Activated T-cell treated with anti-CD3 and anti-CD28 coated beads, Interleukin-2, amount 50 U/mL, for 72 hours (primary cell): ENCODE data around the gene PPP6R3. TPM values are rescaled to one million over a fixed set of nuclear protein-coding genes. Genes with fewer than 3 reads are reported as not detected.
"Not testable (repeated sequence)": the region's sequence is repeated elsewhere in the genome, so short reads cannot be mapped to it uniquely, and the experiment has no call there.

ENCODE experiments used
- ATAC-seq, 2 donors: fragments of 150-1000 bp; cut with Tn5 transposase; replicated peaks in 1 of 2; 2 replicates each; pipeline ENCODE4 v1.10.0; 2021; ENCODE audit warnings: moderate library complexity in 2 of 2, mild to moderate bottlenecking in 1 of 2
- DNase-seq, 2 donors: peaks; one replicate each; pipeline ENCODE4 v3.0.0; 2021 to 2022; ENCODE audit warnings: mixed read lengths in 1 of 2
- H3K27ac Mint-ChIP-seq: one replicate; pipeline ENCODE4 v1.8.0; 2022; ENCODE audit warnings: mild to moderate bottlenecking, moderate library complexity, mixed read lengths
- H3K27me3 Mint-ChIP-seq: one replicate; pipeline ENCODE4 v1.8.0; 2022; ENCODE audit warnings: low read depth, mixed read lengths
- H3K36me3 Mint-ChIP-seq, 2 donors: one replicate each; pipeline ENCODE4 v1.8.0; 2022; ENCODE audit warnings: mixed read lengths in 2 of 2, mild to moderate bottlenecking in 1 of 2; ENCODE audit not compliant: insufficient read depth in 2 of 2
- H3K4me1 Mint-ChIP-seq: one replicate; pipeline ENCODE4 v1.8.0; 2022; ENCODE audit warnings: low read depth, mixed read lengths
- H3K4me3 Mint-ChIP-seq, 2 donors: one replicate each; pipeline ENCODE4 v1.8.0; 2022; ENCODE audit warnings: mild to moderate bottlenecking in 2 of 2, mixed read lengths in 2 of 2, moderate library complexity in 2 of 2
- H3K9me3 Mint-ChIP-seq, 2 donors: one replicate each; pipeline ENCODE4 v1.8.0; 2022; ENCODE audit warnings: mixed read lengths in 2 of 2
- total RNA-seq, 2 donors: library from RNA; stranded (reverse); gene quantifications; one replicate each; pipeline ENCODE4 v1.2.3, GENCODE V29; 2022

The PPP6R3 gene
- total RNA-seq, 2 donors from 2014 or later: 111 to 128 TPM

DNA sequence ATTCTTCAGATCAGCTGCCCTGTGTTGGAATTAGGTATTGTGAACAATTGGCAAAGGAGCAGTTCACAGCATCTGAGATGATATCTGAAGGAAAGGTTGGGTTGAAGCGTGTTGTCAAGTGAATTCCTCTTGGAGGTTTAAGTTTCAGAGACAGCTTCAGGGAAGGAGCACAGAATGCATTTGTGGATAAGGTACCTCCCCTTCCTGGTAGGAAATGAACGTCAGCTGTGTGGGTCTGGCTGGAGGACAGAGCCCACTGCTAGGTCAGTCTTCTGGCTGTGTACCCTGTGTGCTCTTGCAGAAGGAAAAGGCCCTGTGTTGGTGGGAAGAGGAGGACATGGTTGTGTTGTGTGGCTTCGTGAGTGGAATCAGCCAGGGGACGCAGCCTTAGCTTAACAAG, 135.7 kb downstream of the PPP6R3 start:
- Mint-ChIP-seq H3K27me3 (no peaks in the 10 kb centered on the region), H3K36me3 (peaks cover 18 to 52% of the 10 kb centered on the region in 2 donors), H3K4me1 (peaks cover 11% of the 10 kb centered on the region), H3K4me3 (no peak overlapping the region), H3K9me3 (no peaks in the 10 kb centered on the region), H3K27ac (peak overlapping the region; percentile 45)
- ATAC-seq (no peak), DNase-seq (no peak)

DNA sequence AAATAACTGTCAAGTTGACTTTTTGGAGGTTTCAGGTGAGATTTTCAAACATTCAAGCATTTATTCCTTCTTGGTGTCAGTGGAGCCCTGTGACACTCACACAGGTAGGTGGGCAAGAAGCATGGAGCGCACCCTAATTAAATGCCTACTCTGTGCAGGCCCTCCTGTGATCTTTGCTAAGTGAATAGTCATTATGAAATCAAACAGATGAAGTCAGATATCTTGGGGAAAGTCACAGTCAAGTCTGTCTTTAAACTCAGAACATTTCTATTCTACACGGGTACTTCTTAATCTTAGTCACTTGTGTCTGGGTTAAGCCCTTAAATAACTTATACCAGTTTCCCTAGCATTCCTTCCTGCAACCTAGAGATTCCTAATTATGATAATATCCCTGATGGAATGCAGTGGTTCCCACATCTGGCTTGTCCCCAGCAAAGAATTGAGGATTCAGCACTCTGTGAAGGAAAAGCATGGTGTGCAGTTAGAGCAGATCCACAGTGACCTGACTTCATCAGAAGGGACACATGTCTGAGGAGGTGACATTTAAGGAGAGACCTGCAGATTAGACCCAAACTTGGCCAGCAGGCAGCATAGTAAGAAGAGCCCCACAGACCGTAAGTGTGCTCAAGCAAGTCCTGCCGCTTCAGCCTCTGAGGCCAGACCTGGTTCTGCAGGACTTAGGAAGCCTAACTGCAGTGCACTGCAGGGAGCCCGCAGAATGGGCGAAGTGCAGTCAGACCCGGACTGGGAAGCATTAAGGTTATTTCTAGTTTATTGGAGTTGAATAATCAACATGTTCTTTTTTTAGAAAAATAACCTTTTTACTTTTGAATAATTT, 138.5 kb downstream of the PPP6R3 start:
- Mint-ChIP-seq H3K27me3 (no peaks in the 10 kb centered on the region), H3K27ac (peak overlapping the region; percentile 42), H3K36me3 (peaks cover 21 to 58% of the 10 kb centered on the region in 2 donors), H3K4me1 (peaks cover 11% of the 10 kb centered on the region), H3K9me3 (no peaks in the 10 kb centered on the region), H3K4me3 (no peak overlapping the region)
- peak; percentile 56 to 85 for ATAC-seq
- no peak for DNase-seq

DNA sequence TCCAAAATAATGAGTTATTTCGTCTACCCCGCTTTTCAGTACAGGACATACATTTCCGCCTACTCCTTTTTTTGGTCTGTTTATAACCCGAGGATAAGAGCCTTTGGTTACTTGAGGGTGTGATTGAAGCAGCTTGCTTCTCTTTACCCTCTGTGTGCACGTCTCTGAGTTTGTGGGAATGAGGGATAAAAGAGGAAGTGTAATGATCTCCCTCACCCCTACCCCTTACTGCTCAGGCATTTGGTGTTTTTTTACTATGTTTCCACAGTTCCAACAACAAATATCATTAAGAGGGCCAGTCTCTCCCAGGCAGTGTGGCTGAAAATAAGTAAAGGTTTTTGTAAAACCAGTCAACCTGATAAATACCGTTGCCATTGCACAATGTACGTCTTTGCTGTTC, 140.6 kb downstream of the PPP6R3 start:
- no peak for DNase-seq
- H3K36me3 Mint-ChIP-seq: peaks cover 25 to 67% of the 10 kb centered on the region in 2 donors
- H3K27ac Mint-ChIP-seq: no peak overlapping the region
- ATAC-seq: no peak
- H3K9me3 Mint-ChIP-seq: no peaks in the 10 kb centered on the region
- peaks cover 11% of the 10 kb centered on the region for H3K4me1 Mint-ChIP-seq
- no peak overlapping the region for H3K4me3 Mint-ChIP-seq
- H3K27me3 Mint-ChIP-seq: no peaks in the 10 kb centered on the region

DNA sequence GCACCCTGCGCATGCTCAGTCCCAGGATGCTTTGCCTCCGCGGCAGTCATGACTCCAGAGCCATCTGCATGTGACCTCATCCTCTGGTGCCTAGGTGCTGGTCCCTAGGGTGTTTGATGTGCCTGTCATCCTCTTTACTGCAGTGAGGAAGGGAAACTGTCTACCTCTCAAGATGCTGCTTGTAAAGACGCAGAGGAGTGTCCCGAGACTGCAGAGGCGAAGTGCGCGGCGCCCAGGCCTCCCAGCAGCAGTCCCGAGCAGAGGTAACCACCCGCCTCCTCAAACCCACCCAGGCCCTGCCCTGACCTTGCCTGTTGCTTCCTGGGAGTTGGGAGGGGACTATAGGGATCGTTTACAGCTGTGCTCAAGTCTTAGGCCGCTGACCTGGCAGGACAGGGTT, 149.2 kb downstream of the PPP6R3 start:
- no peak for ATAC-seq

DNA sequence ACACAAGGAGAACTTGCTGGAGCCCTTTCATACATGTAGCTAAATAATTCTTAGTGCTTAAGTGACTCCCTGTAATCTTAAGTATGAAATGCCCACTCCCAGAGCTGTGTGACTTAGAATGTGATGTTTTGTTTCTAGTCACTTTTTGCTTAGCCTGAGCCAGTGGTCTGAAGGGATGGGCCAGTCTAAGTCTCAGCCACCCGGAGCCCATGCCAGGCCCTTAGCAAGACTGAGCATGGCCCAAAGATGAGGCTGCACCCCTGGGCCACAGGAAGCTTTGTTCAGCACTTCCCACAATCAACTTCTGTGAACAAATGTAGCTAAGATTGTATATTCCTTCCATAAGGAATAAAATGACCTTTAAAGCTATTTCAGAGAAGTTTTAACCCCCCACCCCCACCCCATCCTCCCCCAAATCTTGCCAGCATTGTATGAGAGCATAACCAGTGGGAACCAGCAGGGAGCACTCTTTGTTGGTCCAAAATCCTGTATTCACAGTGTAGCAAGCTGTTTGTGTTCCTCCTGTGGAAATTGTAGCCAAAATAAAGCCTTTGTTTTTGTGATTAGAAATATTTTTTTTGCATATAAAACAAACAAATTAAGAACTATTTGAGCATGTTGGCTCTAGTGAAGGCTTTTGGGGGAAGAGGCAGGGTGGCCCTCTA, 150.0 kb downstream of the PPP6R3 start:
- peaks cover 4 to 36% of the 10 kb centered on the region in 2 donors for H3K36me3 Mint-ChIP-seq
- DNase-seq: no peak
- H3K4me1 Mint-ChIP-seq: no peaks in the 10 kb centered on the region
- H3K27me3 Mint-ChIP-seq: no peaks in the 10 kb centered on the region
- H3K9me3 Mint-ChIP-seq: no peaks in the 10 kb centered on the region
- no peak overlapping the region for H3K4me3 Mint-ChIP-seq
- no peak overlapping the region for H3K27ac Mint-ChIP-seq
- no peak for ATAC-seq

More for the DNA sequence above, 149.2 kb downstream of the PPP6R3 start:
- no peak for DNase-seq
- Mint-ChIP-seq H3K27ac (no peak overlapping the region), H3K9me3 (no peaks in the 10 kb centered on the region), H3K27me3 (no peaks in the 10 kb centered on the region), H3K36me3 (peaks cover 6 to 40% of the 10 kb centered on the region in 2 donors), H3K4me3 (no peak overlapping the region), H3K4me1 (no peaks in the 10 kb centered on the region)

DNA sequence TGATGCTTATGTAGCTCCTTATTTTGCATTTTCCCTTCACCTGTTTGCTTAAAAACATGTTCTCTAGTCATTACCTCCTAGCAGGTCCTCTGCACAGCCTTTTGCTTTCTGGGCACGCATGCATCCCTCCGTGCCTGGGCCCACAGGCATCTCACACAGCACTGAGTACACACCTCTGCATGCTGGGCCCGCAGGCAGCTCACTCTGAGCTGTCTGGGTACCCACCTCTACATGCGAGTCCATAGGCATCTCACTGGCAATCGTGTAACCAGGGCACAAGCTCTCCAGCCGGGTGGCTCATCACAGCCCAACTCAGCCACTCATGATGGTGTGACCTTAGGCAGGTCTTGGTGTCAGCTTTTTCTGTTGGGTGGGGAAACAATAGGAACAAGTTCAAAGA, 155.1 kb downstream of the PPP6R3 start:
- H3K9me3 Mint-ChIP-seq: no peaks in the 10 kb centered on the region
- H3K27ac Mint-ChIP-seq: no peak overlapping the region
- peaks cover 0 to 19% of the 10 kb centered on the region in 2 donors for H3K36me3 Mint-ChIP-seq
- no peak overlapping the region for H3K4me3 Mint-ChIP-seq
- H3K4me1 Mint-ChIP-seq: no peaks in the 10 kb centered on the region
- H3K27me3 Mint-ChIP-seq: no peaks in the 10 kb centered on the region
- ATAC-seq: no peak
- DNase-seq: no peak

DNA sequence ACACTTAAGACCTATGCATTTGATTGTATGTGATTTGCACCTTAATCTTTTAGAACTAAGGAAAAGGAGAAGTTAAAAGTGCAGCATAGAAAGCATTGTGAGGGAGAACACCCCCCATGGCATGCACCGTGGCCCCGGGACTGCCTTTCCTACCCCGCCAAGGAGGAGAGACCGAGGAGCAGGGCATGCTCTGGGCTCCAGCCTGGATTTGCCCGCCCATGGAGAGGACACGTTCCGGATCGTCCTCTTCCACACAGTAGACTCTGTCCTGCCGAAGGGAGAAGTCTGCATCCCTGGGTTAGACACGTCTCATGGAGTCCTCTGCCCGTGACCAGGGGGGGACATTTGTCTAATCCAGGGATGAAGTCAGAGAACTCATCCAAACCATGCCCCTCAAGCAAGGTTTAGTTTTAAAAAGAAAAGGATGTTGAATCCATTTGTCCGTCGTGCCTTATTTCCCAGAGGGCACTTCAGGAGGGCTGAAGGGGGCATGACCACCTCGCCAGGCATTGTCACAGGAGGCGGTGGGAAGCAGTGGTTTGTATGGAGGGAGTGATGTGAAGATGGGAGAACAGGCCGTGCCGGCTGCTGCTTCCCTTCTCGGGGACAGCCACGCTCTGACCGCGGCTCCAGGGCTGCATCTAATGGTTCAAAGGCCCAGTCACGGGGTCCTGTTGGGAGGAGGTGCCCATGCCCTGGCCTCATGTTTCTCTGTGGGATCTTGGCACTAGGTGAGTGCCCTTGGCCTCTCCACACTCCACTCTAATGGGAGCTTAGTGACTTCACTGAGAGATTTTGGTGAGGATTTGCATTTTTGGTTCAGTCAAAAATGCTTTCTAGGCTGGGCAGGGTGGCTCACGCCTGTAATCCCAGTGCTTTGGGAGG, 157.6 kb downstream of the PPP6R3 start:
- DNase-seq: no peak
- H3K27ac Mint-ChIP-seq: no peak overlapping the region

DNA sequence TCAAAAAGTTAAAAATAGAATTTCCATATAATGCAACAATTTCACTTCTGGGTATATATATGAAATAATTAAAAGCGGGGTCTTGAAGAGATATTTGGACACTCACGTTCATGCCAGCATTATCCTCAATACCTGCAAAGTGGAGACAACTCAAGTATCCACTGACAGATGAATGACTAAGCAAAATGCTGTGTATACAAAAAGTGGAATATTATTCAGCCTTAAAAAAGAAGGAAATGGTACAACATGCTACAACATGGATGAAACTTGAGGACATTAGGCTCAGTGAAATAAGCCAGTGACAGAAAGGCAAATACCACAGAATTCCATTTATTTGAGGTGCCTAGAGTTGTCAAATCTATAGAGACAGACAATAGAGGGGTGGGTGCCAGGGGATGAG, 161.3 kb downstream of the PPP6R3 start:
- H3K27ac Mint-ChIP-seq: no peak overlapping the region
- DNase-seq (no peak), ATAC-seq (no peak)
- H3K4me3 Mint-ChIP-seq: no peak overlapping the region
- no peaks in the 10 kb centered on the region for H3K36me3 Mint-ChIP-seq
- no peaks in the 10 kb centered on the region for H3K4me1 Mint-ChIP-seq
- H3K27me3 Mint-ChIP-seq: peaks cover 15% of the 10 kb centered on the region
- no peaks in the 10 kb centered on the region for H3K9me3 Mint-ChIP-seq

More for the DNA sequence above, 157.6 kb downstream of the PPP6R3 start:
- Mint-ChIP-seq H3K4me3 (no peak overlapping the region), H3K9me3 (no peaks in the 10 kb centered on the region), H3K36me3 (peaks cover 0 to 9% of the 10 kb centered on the region in 2 donors), H3K27me3 (peaks cover 3% of the 10 kb centered on the region), H3K4me1 (no peaks in the 10 kb centered on the region)
- peak in 1 of 2 donors; percentile 13 for ATAC-seq

DNA sequence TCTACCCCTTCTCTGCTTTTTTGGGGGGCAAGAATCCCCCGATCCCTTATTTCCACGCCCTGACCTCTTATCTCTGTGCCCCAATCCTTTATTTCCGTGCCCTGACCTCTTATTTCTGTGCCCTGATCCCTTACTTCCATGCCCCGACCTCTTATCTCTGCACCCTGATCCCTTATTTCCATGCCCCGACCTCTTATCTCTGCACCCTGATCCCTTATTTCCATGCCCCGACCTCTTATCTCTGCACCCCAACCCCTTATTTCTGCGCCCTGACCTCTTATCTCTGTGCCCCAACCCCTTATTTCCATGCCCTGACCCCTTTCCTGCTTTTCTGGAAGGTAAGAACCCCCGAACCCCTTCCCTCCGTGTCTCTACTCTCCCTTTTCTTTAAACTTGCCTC, 163.2 kb downstream of the PPP6R3 start:
- H3K4me3 Mint-ChIP-seq, H3K27ac Mint-ChIP-seq, H3K36me3 Mint-ChIP-seq, DNase-seq, H3K9me3 Mint-ChIP-seq, ATAC-seq, H3K4me1 Mint-ChIP-seq: not testable (repeated sequence)
- H3K27me3 Mint-ChIP-seq: peaks cover 15% of the 10 kb centered on the region

DNA sequence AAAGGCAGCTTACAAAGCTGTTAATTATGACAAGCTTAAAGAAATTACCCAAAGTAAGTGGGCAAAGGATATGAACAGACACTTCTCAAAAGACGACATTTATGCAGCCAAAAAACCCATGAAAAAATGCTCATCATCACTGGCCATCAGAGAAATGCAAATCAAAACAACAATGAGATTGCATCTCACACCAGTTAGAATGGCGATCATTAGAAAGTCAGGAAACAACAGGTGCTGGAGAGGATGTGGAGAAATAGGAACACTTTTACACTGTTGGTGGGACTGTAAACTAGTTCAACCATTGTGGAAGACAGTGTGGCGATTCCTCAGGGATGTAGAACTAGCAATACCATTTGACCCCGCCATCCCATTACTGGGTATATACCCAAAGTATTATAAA, 164.5 kb downstream of the PPP6R3 start:
- ATAC-seq, H3K36me3 Mint-ChIP-seq, H3K4me3 Mint-ChIP-seq, H3K27ac Mint-ChIP-seq, H3K4me1 Mint-ChIP-seq, DNase-seq, H3K9me3 Mint-ChIP-seq: not testable (repeated sequence)
- H3K27me3 Mint-ChIP-seq: peaks cover 15% of the 10 kb centered on the region

DNA sequence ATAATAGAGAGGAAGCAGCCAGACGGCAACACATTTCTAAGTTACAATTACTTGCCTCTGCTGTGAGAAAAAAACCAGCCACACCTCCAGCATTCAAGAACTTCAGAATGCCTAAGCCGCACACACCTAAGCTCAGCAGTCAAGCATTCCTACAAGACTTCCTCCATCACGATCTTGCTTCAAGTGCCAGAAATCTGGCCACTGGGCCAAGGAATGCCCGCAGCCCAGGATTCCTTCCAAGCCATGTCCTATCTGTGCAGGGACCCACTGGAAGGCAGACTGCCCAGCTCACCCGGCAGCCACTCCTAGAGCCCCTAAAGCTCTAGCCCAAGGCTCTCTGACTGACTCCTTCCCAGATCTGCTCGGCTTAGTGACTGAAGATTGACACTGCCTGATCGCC, 165.7 kb downstream of the PPP6R3 start:
- H3K27ac Mint-ChIP-seq, H3K4me1 Mint-ChIP-seq, DNase-seq, ATAC-seq, H3K4me3 Mint-ChIP-seq, H3K36me3 Mint-ChIP-seq, H3K9me3 Mint-ChIP-seq: not testable (repeated sequence)
- H3K27me3 Mint-ChIP-seq: peaks cover 15% of the 10 kb centered on the region

DNA sequence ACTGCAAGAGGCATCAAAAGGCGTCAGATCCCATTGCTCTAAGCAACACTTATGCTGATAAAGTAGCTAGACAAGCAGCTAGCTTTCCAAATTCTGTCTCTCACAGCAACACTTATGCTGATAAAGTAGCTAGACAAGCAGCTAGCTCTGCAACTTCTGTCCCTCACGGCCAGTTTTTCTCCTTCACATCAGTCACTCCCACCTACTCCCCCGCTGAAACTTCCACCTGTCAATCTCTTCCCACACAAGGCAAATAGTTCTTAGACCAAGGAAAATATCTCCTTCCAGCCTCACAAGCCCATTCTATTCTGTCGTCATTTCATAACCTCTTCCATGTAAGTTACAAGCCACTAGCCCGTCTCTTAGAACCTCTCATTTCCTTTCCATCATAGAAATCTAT, 168.3 kb downstream of the PPP6R3 start:
- H3K4me3 Mint-ChIP-seq, ATAC-seq, H3K4me1 Mint-ChIP-seq, H3K36me3 Mint-ChIP-seq, H3K9me3 Mint-ChIP-seq, DNase-seq, H3K27ac Mint-ChIP-seq, H3K27me3 Mint-ChIP-seq: not testable (repeated sequence)

DNA sequence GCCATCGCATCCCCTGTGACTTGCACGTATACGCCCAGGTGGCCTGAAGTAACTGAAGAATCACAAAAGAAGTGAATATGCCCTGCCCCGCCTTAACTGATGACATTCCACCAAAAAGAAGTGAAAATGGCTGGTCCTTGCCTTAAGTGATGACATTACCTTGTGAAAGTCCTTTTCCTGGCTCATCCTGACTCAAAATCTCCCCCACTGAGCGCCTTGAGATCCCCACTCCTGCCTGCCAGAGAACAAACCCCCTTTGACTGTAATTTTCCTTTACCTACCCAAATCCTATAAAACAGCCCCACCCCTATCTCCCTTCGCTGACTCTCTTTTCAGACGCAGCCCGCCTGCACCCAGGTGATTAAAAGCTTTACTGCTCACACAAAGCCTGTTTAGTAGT, 171.8 kb downstream of the PPP6R3 start:
- H3K4me3 Mint-ChIP-seq, DNase-seq, H3K27ac Mint-ChIP-seq, ATAC-seq, H3K9me3 Mint-ChIP-seq, H3K36me3 Mint-ChIP-seq, H3K4me1 Mint-ChIP-seq: not testable (repeated sequence)
- peaks cover 21% of the 10 kb centered on the region for H3K27me3 Mint-ChIP-seq
